OCI-LY7 (cell line): ENCODE measurements around the gene SCUBE2.
"Not testable (repeated sequence)": the region's sequence is repeated elsewhere in the genome, so short reads cannot be mapped to it uniquely, and the experiment has no call there.

ENCODE experiments used
- EZH2phosphoT487 ChIP-seq: fragments of 200-600 bp; sonication (generic); IDR thresholded peaks from 2 replicates; pipeline ENCODE4 v1.6.1; 2018; ENCODE audit warnings: low read depth, borderline replicate concordance, mild to moderate bottlenecking, mixed run types, antibody characterized with exemption, low read length, moderate library complexity, mixed read lengths
- TF ChIP-seq, protein P1 (sequence below): fragments of 200-600 bp; sonication (generic); conservative IDR thresholded peaks from 2 replicates; pipeline ENCODE4 v1.5.1; 2014; ENCODE audit warnings: mild to moderate bottlenecking, antibody characterized with exemption, low read length, moderate library complexity, mixed read lengths

DNA sequence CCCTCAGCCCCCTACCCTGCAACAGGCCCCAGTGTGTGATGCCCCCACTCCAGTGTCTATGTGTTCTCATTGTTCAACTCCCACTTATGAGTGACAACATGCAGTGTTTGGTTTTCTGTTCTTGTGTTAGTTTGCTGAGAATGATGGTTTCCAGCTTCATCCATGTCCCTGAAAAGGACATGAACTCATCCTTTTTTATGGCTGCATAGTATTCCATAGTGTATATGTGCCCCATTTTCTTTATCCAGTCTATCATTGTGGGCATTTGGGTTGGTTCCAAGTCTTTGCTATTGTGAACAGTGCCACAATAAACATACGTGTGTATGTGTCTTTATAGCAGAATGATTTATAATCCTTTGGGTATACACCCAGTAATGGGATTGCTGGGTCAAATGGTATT lies 81.9 kb downstream of the SCUBE2 start:
- TF ChIP-seq EZH2phosphoT487 = not testable (repeated sequence)
- TF ChIP-seq, protein P1, sequence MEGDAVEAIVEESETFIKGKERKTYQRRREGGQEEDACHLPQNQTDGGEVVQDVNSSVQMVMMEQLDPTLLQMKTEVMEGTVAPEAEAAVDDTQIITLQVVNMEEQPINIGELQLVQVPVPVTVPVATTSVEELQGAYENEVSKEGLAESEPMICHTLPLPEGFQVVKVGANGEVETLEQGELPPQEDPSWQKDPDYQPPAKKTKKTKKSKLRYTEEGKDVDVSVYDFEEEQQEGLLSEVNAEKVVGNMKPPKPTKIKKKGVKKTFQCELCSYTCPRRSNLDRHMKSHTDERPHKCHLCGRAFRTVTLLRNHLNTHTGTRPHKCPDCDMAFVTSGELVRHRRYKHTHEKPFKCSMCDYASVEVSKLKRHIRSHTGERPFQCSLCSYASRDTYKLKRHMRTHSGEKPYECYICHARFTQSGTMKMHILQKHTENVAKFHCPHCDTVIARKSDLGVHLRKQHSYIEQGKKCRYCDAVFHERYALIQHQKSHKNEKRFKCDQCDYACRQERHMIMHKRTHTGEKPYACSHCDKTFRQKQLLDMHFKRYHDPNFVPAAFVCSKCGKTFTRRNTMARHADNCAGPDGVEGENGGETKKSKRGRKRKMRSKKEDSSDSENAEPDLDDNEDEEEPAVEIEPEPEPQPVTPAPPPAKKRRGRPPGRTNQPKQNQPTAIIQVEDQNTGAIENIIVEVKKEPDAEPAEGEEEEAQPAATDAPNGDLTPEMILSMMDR = not testable (repeated sequence)
